KOPT-K1 (cell line): ENCODE measurements around the gene GPATCH3.

Experiments used
- H3K27ac ChIP-seq: fragments of 200-600 bp; sonication (generic); 2 replicates; pipeline ENCODE4 v1.5.1; 2016; ENCODE audit warnings: antibody characterized with exemption, mild to moderate bottlenecking, low read depth, low read length; ENCODE audit not compliant: poor library complexity, severe bottlenecking
- H3K36me3 ChIP-seq: fragments of 200-600 bp; sonication (generic); 2 replicates; pipeline ENCODE4 v1.5.1; 2017; ENCODE audit warnings: antibody characterized with exemption, mild to moderate bottlenecking, low read length, moderate library complexity; ENCODE audit not compliant: insufficient read depth
- H3K9me3 ChIP-seq: fragments of 200-600 bp; sonication (generic); 2 replicates; pipeline ENCODE4 v1.5.1; 2017; ENCODE audit warnings: antibody characterized with exemption, low read length, mild to moderate bottlenecking; ENCODE audit not compliant: insufficient read depth, poor library complexity, severe bottlenecking

The GPATCH3 gene

GRCh38 chr1:26861889-26862378 lies 38.3 kb downstream of the GPATCH3 start:
- H3K36me3 ChIP-seq, result no peaks in the 10 kb centered on the region
- no peaks in the 10 kb centered on the region for H3K9me3 ChIP-seq
- no peak overlapping the region for H3K27ac ChIP-seq

- peaks cover 2% of the 10 kb centered on the region; the same call in 1 of the 2 replicates for H3K36me3 ChIP-seq
- H3K9me3 ChIP-seq, result no peaks in the 10 kb centered on the region
- no peak overlapping the region for H3K27ac ChIP-seq
Measured at GRCh38 chr1:26861286-26861701, 39.0 kb downstream of the GPATCH3 start.

GRCh38 chr1:26858891-26859640 lies 41.2 kb downstream of the GPATCH3 start:
- Histone ChIP-seq H3K36me3 (peaks cover 23% of the 10 kb centered on the region), H3K27ac (no peak overlapping the region), H3K9me3 (no peaks in the 10 kb centered on the region)

GRCh38 chr1:26858160-26858559 lies 42.1 kb downstream of the GPATCH3 start:
- Histone ChIP-seq H3K36me3 (peaks cover 32% of the 10 kb centered on the region), H3K27ac (no peak overlapping the region), H3K9me3 (no peaks in the 10 kb centered on the region)

GRCh38 chr1:26857473-26858060 lies 42.7 kb downstream of the GPATCH3 start:
- Histone ChIP-seq H3K9me3 (no peaks in the 10 kb centered on the region), H3K36me3 (peaks cover 38% of the 10 kb centered on the region), H3K27ac (no peak overlapping the region)

GRCh38 chr1:26856604-26857469 lies 43.4 kb downstream of the GPATCH3 start:
- Histone ChIP-seq H3K9me3 (no peaks in the 10 kb centered on the region), H3K36me3 (peaks cover 45% of the 10 kb centered on the region), H3K27ac (no peak overlapping the region)

- Histone ChIP-seq H3K9me3 (no peaks in the 10 kb centered on the region), H3K36me3 (peaks cover 52% of the 10 kb centered on the region), H3K27ac (no peak overlapping the region)
Measured at GRCh38 chr1:26856181-26856580, 44.1 kb downstream of the GPATCH3 start.

GRCh38 chr1:26855636-26856035 lies 44.6 kb downstream of the GPATCH3 start:
- H3K36me3 ChIP-seq, result peaks cover 57% of the 10 kb centered on the region
- no peak overlapping the region for H3K27ac ChIP-seq

GRCh38 chr1:26854906-26855305 lies 45.4 kb downstream of the GPATCH3 start:
- Histone ChIP-seq H3K27ac (no peak overlapping the region), H3K9me3 (no peaks in the 10 kb centered on the region), H3K36me3 (peaks cover 65% of the 10 kb centered on the region)

More at GRCh38 chr1:26855636-26856035, 44.6 kb downstream of the GPATCH3 start:
- H3K9me3 ChIP-seq, result no peaks in the 10 kb centered on the region

GRCh38 chr1:26853600-26853999 lies 46.7 kb downstream of the GPATCH3 start:
- no peak overlapping the region for H3K27ac ChIP-seq
- no peaks in the 10 kb centered on the region for H3K9me3 ChIP-seq
- peaks cover 78% of the 10 kb centered on the region for H3K36me3 ChIP-seq

- Histone ChIP-seq H3K9me3 (no peaks in the 10 kb centered on the region), H3K27ac (no peak overlapping the region), H3K36me3 (peaks cover 82% of the 10 kb centered on the region)
Measured at GRCh38 chr1:26853156-26853555, 47.1 kb downstream of the GPATCH3 start.

GRCh38 chr1:26852701-26853100 lies 47.6 kb downstream of the GPATCH3 start:
- Histone ChIP-seq H3K36me3 (peaks cover 87% of the 10 kb centered on the region), H3K27ac (no peak overlapping the region), H3K9me3 (no peaks in the 10 kb centered on the region)

- Histone ChIP-seq H3K9me3 (no peaks in the 10 kb centered on the region), H3K27ac (no peak overlapping the region), H3K36me3 (peaks cover 95% of the 10 kb centered on the region)
Measured at GRCh38 chr1:26851106-26851684, 49.1 kb downstream of the GPATCH3 start.

GRCh38 chr1:26848941-26849774 lies 51.1 kb downstream of the GPATCH3 start:
- H3K27ac ChIP-seq, result no peak overlapping the region
- H3K9me3 ChIP-seq, result no peaks in the 10 kb centered on the region
- peaks cover 85% of the 10 kb centered on the region for H3K36me3 ChIP-seq
